ENCODE data around the gene SMARCD3. TPM values are rescaled to one million over a fixed set of nuclear protein-coding genes. Genes with fewer than 3 reads are reported as not detected.

Gene SMARCD3
- total RNA-seq, 2 donors from 2014 or later = 40.0 to 43.5 TPM

GRCh38 chr7:151260471-151260870 is 12.0 kb upstream of the SMARCD3 start:
- Mint-ChIP-seq H3K4me1 (peaks cover 28% of the 10 kb centered on the region), H3K27ac (no peak overlapping the region), H3K4me3 (no peak overlapping the region), H3K27me3 (ENCODE audit: insufficient read depth) (peaks cover 49% of the 10 kb centered on the region), H3K9me3 (peaks cover 7% of the 10 kb centered on the region), H3K36me3 (ENCODE audit: low read depth) (peaks cover 10% of the 10 kb centered on the region)
- no peak overlapping the region for H3K27ac ChIP-seq (ENCODE audit: low read depth, low read length)
- H3K9me3 ChIP-seq (ENCODE audit: control insufficient read depth, low read length) = peaks cover 4% of the 10 kb centered on the region
- TF ChIP-seq CTCF (conservative IDR thresholded peaks at IDR 0.05) = no peak
- peaks cover 13% of the 10 kb centered on the region for H3K4me1 ChIP-seq (ENCODE audit: control insufficient read depth, insufficient read depth, low read length)
- 94 to 95% methylated on average over 5 to 11 of the region's 11 CpGs for WGBS, 2 experiments (ENCODE audit: insufficient coverage in 1 of 2, insufficient read length in 1 of 2)
- H3K27me3 ChIP-seq (ENCODE audit: control insufficient read depth, insufficient read depth, low read length, poor library complexity, severe bottlenecking) = no peaks in the 10 kb centered on the region
- H3K9ac ChIP-seq (ENCODE audit: extremely low read depth, low read length, poor library complexity, severe bottlenecking) = no peak overlapping the region
- no peak for DNase-seq
- no peak overlapping the region for H3K4me3 ChIP-seq (ENCODE audit: low read length)
- no peaks in the 10 kb centered on the region for H3K36me3 ChIP-seq (ENCODE audit: control insufficient read depth, insufficient read depth, low read length)

GRCh38 chr7:151257990-151258389 is 9.5 kb upstream of the SMARCD3 start:
- no peak overlapping the region for H3K27ac ChIP-seq (ENCODE audit: low read depth, low read length)
- Mint-ChIP-seq H3K4me1 (peaks cover 28% of the 10 kb centered on the region), H3K27ac (no peak overlapping the region), H3K9me3 (peaks cover 7% of the 10 kb centered on the region), H3K36me3 (ENCODE audit: low read depth) (peaks cover 10% of the 10 kb centered on the region), H3K27me3 (ENCODE audit: insufficient read depth) (peaks cover 61% of the 10 kb centered on the region), H3K4me3 (no peak overlapping the region)
- H3K9me3 ChIP-seq (ENCODE audit: control insufficient read depth, low read length) = peaks cover 4% of the 10 kb centered on the region
- peaks cover 14% of the 10 kb centered on the region for H3K4me1 ChIP-seq (ENCODE audit: control insufficient read depth, insufficient read depth, low read length)
- H3K36me3 ChIP-seq (ENCODE audit: control insufficient read depth, insufficient read depth, low read length) = no peaks in the 10 kb centered on the region
- H3K9ac ChIP-seq (ENCODE audit: extremely low read depth, low read length, poor library complexity, severe bottlenecking) = no peak overlapping the region
- no peak overlapping the region for H3K4me3 ChIP-seq (ENCODE audit: low read length)
- TF ChIP-seq CTCF (conservative IDR thresholded peaks at IDR 0.05) = no peak
- 88 to 96% methylated on average over 7 of the region's 7 CpGs for WGBS, 2 experiments (ENCODE audit: insufficient coverage in 1 of 2, insufficient read length in 1 of 2)
- no peaks in the 10 kb centered on the region for H3K27me3 ChIP-seq (ENCODE audit: control insufficient read depth, insufficient read depth, low read length, poor library complexity, severe bottlenecking)
- no peak for DNase-seq

- DNase-seq = no peak
- Histone ChIP-seq H3K27ac (ENCODE audit: low read depth, low read length) (no peak overlapping the region), H3K9ac (ENCODE audit: extremely low read depth, low read length, poor library complexity, severe bottlenecking) (no peak overlapping the region), H3K27me3 (ENCODE audit: control insufficient read depth, insufficient read depth, low read length, poor library complexity, severe bottlenecking) (no peaks in the 10 kb centered on the region), H3K4me1 (ENCODE audit: control insufficient read depth, insufficient read depth, low read length) (peaks cover 11% of the 10 kb centered on the region), H3K9me3 (ENCODE audit: control insufficient read depth, low read length) (peaks cover 4% of the 10 kb centered on the region), H3K36me3 (ENCODE audit: control insufficient read depth, insufficient read depth, low read length) (no peaks in the 10 kb centered on the region), H3K4me3 (ENCODE audit: low read length) (no peak overlapping the region)
- Mint-ChIP-seq H3K27ac (no peak overlapping the region), H3K4me3 (no peak overlapping the region), H3K4me1 (peaks cover 26% of the 10 kb centered on the region), H3K27me3 (ENCODE audit: insufficient read depth) (peaks cover 61% of the 10 kb centered on the region), H3K9me3 (peaks cover 7% of the 10 kb centered on the region), H3K36me3 (ENCODE audit: low read depth) (peaks cover 10% of the 10 kb centered on the region)
- 82 to 86% methylated on average over 5 to 16 of the region's 16 CpGs for WGBS, 2 experiments (ENCODE audit: insufficient coverage in 1 of 2, insufficient read length in 1 of 2)
- no peak for TF ChIP-seq CTCF (conservative IDR thresholded peaks at IDR 0.05)
Observed at GRCh38 chr7:151256410-151257045, 8.0 kb upstream of the SMARCD3 start.

All from endodermal cell (in vitro differentiated cells).